GM10847 (cell line): ENCODE measurements around the gene PNLIPRP1.

Source experiments
- POLR2A ChIP-seq: IDR thresholded peaks from 2 replicates; pipeline ENCODE4 v1.6.1; 2011; ENCODE audit not compliant: insufficient read length; ENCODE audit errors: extremely low read depth

The PNLIPRP1 gene

DNA sequence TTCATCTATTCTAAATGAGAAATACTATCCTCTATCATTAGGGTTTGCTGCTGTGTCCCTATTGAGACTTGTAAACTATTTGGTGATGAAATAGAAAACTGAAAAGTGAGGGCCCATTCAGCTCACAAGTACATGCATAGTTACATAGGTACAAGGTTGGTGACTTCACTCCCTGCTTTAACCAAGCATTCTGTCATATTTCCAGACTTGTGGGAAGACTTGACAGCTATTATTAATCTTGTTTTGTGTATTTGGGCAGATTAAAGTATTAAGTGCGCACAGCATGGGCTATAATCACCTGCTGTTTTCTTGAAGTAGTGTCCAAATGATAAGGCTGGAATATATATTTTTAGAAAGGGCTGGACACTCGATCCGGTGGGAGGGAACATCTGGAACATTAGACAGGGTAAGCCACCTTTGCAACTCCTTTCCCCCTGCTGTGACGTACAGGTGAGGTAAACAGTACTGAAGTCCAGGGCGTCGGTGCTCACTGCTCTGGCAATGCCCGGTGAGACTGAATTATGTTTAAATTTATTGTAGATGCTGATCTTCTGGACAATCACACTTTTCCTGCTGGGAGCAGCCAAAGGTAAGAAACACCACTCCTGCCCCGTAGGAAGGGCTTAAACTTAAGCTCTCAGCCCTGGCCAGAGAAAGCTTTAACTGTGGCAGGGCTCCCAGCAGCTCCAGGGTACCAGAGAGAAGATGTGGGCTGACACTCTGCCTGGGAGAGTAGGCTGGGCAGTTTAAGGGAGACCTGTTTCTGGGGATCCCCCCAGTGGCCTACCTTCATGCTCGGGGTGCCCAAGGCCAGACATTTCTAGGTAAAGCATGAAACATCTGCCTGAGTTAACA is at the start of gene PNLIPRP1:
Gene PNLIPRP1, plus strand, starts transcription at position 370 of the 855 bp plus-strand sequence. Its CDS starts 171 bp downstream, at position 541.
- no peak for TF ChIP-seq POLR2A

DNA sequence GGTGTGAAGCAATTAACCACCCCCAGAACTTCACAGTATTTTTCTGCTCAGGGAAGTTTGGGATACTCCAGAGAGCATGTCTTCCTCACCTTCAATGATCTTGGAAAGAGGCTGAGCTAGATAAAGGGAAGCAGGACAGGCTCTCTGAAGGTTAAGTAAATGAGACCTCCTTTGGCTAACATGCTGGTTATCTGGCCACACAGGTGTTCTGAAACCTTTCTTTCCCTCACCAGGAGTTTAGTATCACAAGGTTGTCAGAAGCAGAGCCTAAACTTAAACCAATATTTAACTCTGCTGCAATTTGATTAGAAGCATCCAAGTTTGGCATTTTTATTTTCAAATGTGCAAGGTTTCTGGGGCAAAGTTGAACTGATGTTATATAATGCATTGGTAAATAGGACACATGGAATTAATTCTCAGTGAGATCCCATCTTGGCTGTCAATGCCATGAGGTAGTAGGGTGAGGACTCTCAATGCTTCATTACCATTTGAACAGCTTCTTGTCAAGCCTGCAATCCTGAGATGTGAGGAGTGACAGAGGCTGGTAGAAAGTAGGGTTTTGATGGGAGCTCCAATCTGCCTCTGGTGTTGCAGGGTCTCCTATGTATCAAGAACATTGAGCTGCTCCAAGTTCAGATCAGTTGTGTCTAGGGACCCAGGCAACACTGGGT is 48.6 kb upstream of the PNLIPRP1 start:
- TF ChIP-seq POLR2A: no peak

DNA sequence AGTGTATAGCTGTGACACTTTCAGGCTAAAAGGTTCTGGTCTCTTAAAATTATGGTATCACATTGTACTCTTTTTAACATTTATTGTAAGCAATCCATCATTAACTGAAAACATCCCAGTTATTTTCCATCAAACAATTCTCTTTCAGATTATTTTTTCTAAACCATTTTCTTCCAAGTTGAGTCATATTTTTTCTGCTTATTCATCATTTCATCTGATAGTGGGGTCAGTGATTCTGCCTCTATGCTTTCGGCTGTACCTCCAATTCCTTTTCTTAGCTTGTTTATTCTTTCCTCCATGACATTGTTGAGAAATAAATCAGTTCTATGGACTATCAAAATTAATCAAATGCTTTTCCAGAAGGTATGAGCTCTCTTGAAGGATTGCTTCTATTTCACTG is 45.6 kb upstream of the PNLIPRP1 start:
- TF ChIP-seq POLR2A: no peak

DNA sequence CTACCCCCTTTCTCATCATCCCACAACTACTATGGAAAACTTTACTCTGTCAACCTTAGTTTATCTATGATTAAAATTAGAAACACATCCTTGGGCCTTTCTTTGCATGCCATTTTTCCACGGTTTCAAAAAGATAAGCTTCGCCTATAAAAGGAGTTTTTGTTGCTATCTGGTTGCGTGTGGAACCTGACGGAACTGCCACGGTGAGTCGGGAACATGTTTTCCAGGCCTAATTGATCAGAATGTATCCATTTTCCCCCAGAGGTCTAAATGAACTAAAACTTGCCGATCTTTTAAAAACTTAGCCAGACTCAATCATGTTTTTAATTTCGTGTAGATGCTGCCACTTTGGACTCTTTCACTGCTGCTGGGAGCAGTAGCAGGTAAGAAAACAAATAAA is 45.0 kb upstream of the PNLIPRP1 start, which contains the start of gene PNLIP:
Gene PNLIP, plus strand, starts transcription at position 176 of the 400 bp plus-strand sequence. Its CDS starts 162 bp downstream, at position 338.
- no peak for TF ChIP-seq POLR2A

- TF ChIP-seq POLR2A: no peak
These were observed 42.5 kb upstream of the PNLIPRP1 start for GRCh38 chr10:116548301-116548700.

- TF ChIP-seq POLR2A: no peak
These were observed 37.3 kb upstream of the PNLIPRP1 start for GRCh38 chr10:116553378-116553980.

- TF ChIP-seq POLR2A: no peak
These were observed 36.1 kb upstream of the PNLIPRP1 start for GRCh38 chr10:116554628-116555027.

GRCh38 chr10:116555880-116556279 is 34.9 kb upstream of the PNLIPRP1 start:
- TF ChIP-seq POLR2A: no peak

GRCh38 chr10:116557305-116557880 is 33.4 kb upstream of the PNLIPRP1 start:
- no peak for TF ChIP-seq POLR2A

- no peak for TF ChIP-seq POLR2A
These were observed 25.2 kb upstream of the PNLIPRP1 start for GRCh38 chr10:116565534-116565933.

- TF ChIP-seq POLR2A: no peak
These were observed 23.8 kb upstream of the PNLIPRP1 start for GRCh38 chr10:116566932-116567331.

DNA sequence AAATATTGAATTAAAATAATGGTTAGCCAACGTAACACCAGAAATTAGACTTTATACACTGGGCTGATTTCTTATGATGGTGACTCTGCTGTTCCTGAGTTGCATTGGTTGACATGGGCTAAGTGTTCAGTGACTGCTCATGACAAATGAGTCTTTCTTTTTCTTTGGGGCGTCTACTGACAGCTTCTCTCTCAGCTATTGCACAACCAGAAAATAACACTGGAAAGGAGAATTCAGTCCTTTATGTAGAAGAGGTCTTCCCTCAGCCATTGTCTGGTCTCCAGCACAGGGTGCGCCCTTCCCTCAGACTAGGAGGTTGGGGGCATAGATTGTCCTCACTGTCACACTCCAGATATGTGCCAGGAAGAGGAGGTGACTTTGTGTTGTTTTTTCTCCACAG is 23.4 kb upstream of the PNLIPRP1 start:
- no peak for TF ChIP-seq POLR2A

DNA sequence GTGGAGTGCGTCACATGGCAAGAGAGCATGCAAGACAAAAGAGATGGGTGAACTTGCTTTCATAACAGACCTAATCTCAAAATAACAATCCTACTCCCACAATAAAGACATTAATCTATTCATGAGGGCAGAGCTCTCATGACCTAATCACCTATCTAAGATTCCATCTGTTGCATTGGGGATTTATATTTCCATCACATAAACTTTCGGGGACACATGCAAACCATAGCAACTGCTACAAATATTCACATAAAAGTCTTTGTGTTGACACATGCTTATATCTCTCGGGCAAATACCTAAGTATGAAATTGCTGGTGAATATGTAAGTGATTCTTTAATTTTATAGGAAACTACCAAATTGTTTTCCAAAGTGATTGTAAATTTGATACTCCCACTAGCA is 16.0 kb upstream of the PNLIPRP1 start:
- TF ChIP-seq POLR2A: no peak

DNA sequence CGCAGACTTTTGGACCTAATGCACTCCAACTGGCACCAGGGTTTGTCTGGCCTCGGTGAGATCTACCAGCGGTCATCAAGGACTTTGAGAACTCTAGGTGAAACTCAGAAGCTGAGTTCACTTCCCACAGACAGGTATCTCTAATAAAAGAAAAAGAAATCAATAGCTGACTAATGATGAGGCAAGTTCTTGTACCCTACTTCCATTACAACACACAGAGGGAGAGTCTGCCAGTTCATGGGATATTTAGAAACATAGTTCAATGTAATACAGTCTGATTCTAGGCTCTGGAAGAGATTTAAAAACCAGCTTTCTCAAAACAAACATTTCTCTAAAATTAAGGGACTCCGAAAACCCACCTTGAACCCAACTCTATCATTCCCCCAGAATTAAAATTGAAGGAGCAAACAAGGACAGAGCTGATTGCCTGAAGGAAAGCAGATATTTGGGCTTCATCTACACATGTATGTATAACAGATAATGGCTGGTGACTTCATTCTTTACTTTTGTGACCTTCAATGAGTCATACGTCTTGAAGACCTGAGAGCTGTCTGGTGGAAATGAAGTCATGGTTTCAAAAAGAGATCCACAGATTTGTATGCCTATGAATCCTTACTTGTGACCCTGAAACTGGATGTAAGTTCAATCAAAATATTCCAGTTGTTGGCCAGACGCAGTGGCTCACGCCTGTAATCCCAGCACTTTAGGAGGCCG is 2.7 kb upstream of the PNLIPRP1 start:
- TF ChIP-seq POLR2A: no peak

GRCh38 chr10:116588995-116589394 is 1.8 kb upstream of the PNLIPRP1 start:
- TF ChIP-seq POLR2A: no peak
